IPS-18a (cell line): Measurements from ENCODE around the gene ERMARD.
A peak's percentile ranks its signal among the peaks of the same experiment; 100 is the strongest.

Experiments
- H3K27ac ChIP-seq: one replicate; pipeline ENCODE4 v1.5.1; 2013; ENCODE audit warnings: low read length
- H3K27me3 ChIP-seq: one replicate; pipeline ENCODE4 v1.6.1; 2013; ENCODE audit warnings: mild to moderate bottlenecking, low read length; ENCODE audit not compliant: control insufficient read depth, insufficient read depth
- H3K36me3 ChIP-seq: one replicate; pipeline ENCODE4 v1.6.1; 2013; ENCODE audit warnings: low read depth, low read length; ENCODE audit not compliant: control insufficient read depth
- H3K4me1 ChIP-seq: one replicate; pipeline ENCODE4 v1.6.1; 2013; ENCODE audit warnings: low read depth, low read length; ENCODE audit not compliant: control insufficient read depth
- H3K4me3 ChIP-seq: one replicate; pipeline ENCODE4 v1.5.1; 2013; ENCODE audit warnings: low read length
- H3K9ac ChIP-seq: one replicate; pipeline ENCODE4 v1.6.1; 2013; ENCODE audit warnings: mild to moderate bottlenecking, low read length, moderate library complexity
- H3K9me3 ChIP-seq: one replicate; pipeline ENCODE4 v1.6.1; 2013; ENCODE audit warnings: low read depth, low read length; ENCODE audit not compliant: control insufficient read depth

The ERMARD gene

DNA sequence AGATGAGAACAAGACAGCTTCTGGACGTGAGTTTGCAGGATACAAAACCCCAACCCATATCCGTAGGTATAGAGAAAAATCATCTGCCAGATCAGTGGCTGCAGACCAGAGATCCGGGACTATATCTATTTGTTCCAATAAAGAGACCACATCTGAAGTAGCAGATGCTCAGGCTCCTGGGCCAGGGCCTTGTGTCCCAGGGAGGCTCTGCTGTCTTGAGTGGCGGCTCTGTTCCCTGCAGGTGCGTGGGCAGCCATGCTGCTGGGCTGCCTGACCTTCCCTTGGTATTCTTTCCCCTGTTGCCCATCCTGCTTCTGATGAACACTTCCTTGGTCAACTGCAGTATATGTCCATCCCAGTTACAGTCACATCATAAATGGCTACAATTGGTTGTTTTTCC is 34.9 kb downstream of the ERMARD start:
- Histone ChIP-seq H3K4me3 (no peak overlapping the region), H3K36me3 (no peaks in the 10 kb centered on the region), H3K4me1 (no peaks in the 10 kb centered on the region), H3K27me3 (peaks cover 18% of the 10 kb centered on the region), H3K9ac (no peak overlapping the region), H3K9me3 (no peaks in the 10 kb centered on the region), H3K27ac (no peak overlapping the region)

- Histone ChIP-seq H3K4me3 (no peak overlapping the region), H3K9me3 (no peaks in the 10 kb centered on the region), H3K9ac (no peak overlapping the region), H3K27ac (no peak overlapping the region), H3K27me3 (peaks cover 19% of the 10 kb centered on the region), H3K36me3 (no peaks in the 10 kb centered on the region), H3K4me1 (no peaks in the 10 kb centered on the region)
These were observed 36.4 kb downstream of the ERMARD start for GRCh38 chr6:169787797-169788196.

DNA sequence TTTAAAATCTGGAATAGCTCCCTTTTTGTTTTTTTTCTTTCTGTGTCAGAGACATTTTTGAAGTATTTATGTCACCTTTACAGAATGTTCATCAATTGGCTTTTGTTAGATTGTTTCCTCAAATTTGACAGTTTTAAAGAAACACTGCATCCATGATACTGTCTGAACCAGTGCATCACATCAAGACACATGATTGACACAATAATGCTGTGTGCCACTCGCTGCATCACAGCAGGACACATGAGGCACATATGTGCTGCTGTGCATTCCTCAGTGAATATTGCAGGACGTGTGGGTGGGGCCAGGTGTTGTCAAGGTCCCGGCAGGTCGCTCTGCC is 37.4 kb downstream of the ERMARD start:
- Histone ChIP-seq H3K4me1 (no peaks in the 10 kb centered on the region), H3K27me3 (peaks cover 19% of the 10 kb centered on the region), H3K9ac (no peak overlapping the region)

GRCh38 chr6:169789146-169789943 is 37.9 kb downstream of the ERMARD start:
- no peaks in the 10 kb centered on the region for H3K9me3 ChIP-seq
- H3K27ac ChIP-seq = no peak overlapping the region
- no peaks in the 10 kb centered on the region for H3K4me1 ChIP-seq
- peak overlapping the region; percentile 41 for H3K9ac ChIP-seq
- H3K36me3 ChIP-seq = no peaks in the 10 kb centered on the region
- peak overlapping the region; percentile 62 for H3K4me3 ChIP-seq
- H3K27me3 ChIP-seq = peaks cover 19% of the 10 kb centered on the region

More for the DNA sequence above, 37.4 kb downstream of the ERMARD start:
- Histone ChIP-seq H3K36me3 (no peaks in the 10 kb centered on the region), H3K4me3 (no peak overlapping the region), H3K27ac (no peak overlapping the region), H3K9me3 (no peaks in the 10 kb centered on the region)

- Histone ChIP-seq H3K27me3 (peaks cover 19% of the 10 kb centered on the region), H3K27ac (no peak overlapping the region), H3K9me3 (no peaks in the 10 kb centered on the region), H3K9ac (peak overlapping the region; percentile 41), H3K4me1 (no peaks in the 10 kb centered on the region), H3K4me3 (peak overlapping the region; percentile 62), H3K36me3 (no peaks in the 10 kb centered on the region)
These were observed 38.8 kb downstream of the ERMARD start for GRCh38 chr6:169789944-169790927.

GRCh38 chr6:169791721-169792131 is 40.3 kb downstream of the ERMARD start:
- no peaks in the 10 kb centered on the region for H3K36me3 ChIP-seq
- H3K4me1 ChIP-seq = no peaks in the 10 kb centered on the region
- peaks cover 19% of the 10 kb centered on the region for H3K27me3 ChIP-seq
- no peak overlapping the region for H3K9ac ChIP-seq
- no peak overlapping the region for H3K4me3 ChIP-seq
- no peak overlapping the region for H3K27ac ChIP-seq
- no peaks in the 10 kb centered on the region for H3K9me3 ChIP-seq

DNA sequence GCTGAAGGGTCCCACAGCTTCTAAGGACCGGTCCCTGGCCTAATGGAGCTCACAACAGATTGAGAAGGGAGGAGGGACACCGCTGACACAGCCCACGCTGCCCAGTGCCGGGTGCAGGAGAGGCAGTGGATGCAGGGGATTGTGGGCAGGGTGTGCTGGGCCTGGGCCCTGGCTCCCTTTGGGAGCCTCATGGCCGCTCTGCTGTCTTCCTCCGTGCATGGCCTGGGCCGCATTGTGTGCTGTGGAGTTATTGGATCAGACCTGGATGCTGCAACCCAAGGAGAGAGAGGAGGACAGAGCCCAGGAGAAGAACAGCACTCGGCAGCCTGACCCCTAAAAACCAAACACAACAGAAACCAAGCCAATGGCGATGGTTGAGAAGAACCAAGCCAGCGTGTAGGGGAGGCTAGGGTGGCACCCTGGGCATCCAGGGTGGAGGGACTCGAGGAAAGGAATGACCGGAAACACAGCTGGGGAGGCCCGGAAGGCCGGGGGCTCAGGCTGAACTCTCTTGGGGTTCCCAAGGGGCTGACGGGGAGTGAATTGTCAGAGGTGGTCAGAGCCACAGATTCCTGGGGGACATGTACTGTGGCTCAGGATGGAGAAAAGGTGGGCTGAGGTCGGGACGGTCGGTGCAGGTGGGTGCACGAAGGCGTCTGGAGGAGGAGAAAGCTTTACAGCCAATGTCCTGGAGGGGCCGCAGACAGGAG is 41.0 kb downstream of the ERMARD start:
- H3K36me3 ChIP-seq = no peaks in the 10 kb centered on the region
- H3K4me1 ChIP-seq = no peaks in the 10 kb centered on the region
- H3K4me3 ChIP-seq = no peak overlapping the region
- no peaks in the 10 kb centered on the region for H3K9me3 ChIP-seq
- H3K9ac ChIP-seq = no peak overlapping the region
- no peak overlapping the region for H3K27ac ChIP-seq
- peaks cover 19% of the 10 kb centered on the region for H3K27me3 ChIP-seq

- Histone ChIP-seq H3K9me3 (no peaks in the 10 kb centered on the region), H3K36me3 (no peaks in the 10 kb centered on the region), H3K27ac (no peak overlapping the region), H3K9ac (no peak overlapping the region), H3K4me1 (no peaks in the 10 kb centered on the region), H3K4me3 (no peak overlapping the region), H3K27me3 (peaks cover 19% of the 10 kb centered on the region)
These were observed 42.0 kb downstream of the ERMARD start for GRCh38 chr6:169793408-169793807.

- Histone ChIP-seq H3K27me3 (peaks cover 12% of the 10 kb centered on the region), H3K36me3 (no peaks in the 10 kb centered on the region), H3K4me1 (no peaks in the 10 kb centered on the region), H3K9ac (no peak overlapping the region), H3K27ac (no peak overlapping the region), H3K4me3 (no peak overlapping the region), H3K9me3 (no peaks in the 10 kb centered on the region)
These were observed 43.1 kb downstream of the ERMARD start for GRCh38 chr6:169794317-169795055.

DNA sequence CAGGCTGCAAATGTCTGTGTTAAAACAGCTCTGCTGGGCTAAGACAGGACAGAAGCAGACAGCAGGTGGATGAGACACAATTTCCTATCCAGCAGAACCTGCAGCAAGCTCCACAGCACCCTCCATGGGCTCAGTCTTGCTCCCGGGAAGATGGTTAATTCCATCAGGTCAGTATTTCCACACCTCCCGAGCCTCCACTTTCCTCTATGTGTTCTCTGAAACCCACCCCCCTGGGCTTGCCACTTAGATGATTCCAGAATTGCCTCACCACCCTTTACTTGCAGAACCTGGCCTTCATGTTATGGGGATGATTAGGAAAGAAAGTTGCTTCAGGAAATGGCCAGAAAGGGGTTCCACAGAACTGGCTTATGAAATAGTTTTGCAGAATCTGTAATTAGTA is 43.8 kb downstream of the ERMARD start:
- Histone ChIP-seq H3K9me3 (no peaks in the 10 kb centered on the region), H3K36me3 (no peaks in the 10 kb centered on the region), H3K9ac (no peak overlapping the region), H3K4me3 (no peak overlapping the region), H3K27ac (no peak overlapping the region), H3K27me3 (peaks cover 9% of the 10 kb centered on the region), H3K4me1 (no peaks in the 10 kb centered on the region)
